HG03060 (cell line): Measurements from ENCODE around the gene TMC8.

ENCODE experiments used
- ATAC-seq: cut with Tn5 transposase; IDR thresholded peaks from one replicate; pipeline ENCODE4 v1.9.1; 2021; ENCODE audit warnings: low read depth, moderate number of reproducible peaks; ENCODE audit not compliant: unreplicated experiment

TMC8 gene

DNA sequence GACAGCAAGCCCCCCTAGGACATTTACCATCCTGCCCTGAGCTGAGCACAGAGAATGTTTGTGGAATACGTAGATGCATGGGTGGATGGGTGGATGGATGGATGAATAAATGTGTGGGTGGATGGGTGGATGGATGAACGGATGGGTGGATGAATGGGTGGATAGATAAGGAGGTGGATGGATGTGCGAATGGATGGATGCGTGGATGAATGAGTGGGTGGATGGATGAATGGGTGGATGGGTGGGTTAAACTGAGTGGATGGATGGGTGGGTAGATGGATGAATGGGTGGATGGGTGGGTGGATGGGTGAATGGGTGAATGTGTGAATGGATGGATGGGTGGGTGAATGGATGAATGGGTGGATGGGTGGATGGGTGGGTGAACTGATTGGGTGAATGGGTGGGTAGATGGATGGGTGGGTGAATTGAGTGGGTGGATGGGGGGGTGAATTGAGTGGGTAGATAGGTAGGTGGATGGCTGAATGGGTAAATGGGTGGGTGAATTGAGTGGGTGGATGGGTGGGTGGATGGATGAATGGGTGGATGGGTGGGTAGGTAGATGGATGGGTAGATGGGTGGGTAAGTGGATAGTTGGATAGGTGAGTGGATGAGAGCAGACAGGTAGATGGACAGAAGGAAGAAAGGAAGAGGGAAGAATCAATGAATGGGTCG, 7.2 kb upstream of the TMC8 start:
- no peak for ATAC-seq

DNA sequence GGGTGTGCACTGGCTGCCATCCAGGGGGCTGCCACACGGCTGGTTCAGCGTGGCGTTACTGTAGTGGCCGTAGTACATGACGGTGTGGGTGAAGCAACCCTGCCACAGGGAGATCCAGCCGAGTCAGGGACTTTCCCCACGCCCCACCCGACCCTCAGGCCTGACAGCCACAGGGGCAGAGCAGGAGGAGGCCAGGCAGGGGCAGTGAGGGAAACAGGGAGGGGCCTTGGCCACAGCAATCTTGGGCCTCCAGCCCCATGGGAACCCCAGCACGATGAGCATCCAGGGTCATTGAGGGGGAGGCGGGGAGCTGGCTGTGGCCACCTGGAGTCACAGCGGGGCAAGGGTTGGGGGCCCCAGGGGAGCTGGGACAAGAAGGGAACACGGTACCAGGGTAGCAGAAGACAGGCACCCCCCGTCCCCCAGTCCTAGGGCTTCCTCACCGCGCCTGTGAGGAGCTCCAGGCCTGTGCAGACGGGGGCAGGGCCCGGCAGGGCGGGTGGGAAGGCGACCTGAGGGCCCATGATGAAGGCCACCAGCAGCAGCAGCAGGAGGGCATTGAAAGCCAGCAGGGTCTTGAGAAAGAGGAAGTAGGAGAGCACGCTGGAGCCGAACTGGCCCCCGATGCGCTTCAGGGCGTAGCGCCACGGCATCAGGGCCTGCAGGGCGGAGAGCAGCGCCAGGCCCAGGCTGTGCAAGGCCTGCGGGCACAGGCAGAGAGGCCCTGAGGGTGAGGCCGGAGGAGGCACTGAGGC, 6.3 kb upstream of the TMC8 start:
- no peak for ATAC-seq

DNA sequence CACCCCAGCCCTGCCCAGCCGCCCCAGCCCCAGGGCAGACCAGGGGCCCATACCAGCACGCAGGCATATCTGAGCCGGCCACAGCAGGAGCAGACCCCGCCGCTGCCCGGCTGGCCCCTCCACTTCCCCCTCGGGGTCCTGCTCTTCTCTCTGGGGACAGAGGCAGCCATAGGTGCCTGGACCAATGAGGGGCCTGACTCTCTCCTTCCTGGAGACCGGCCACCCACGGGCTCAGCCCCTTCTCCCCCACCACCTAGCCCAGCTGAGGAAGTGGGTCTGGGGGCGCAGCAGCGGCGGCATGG, 5.8 kb upstream of the TMC8 start:
- no peak for ATAC-seq

DNA sequence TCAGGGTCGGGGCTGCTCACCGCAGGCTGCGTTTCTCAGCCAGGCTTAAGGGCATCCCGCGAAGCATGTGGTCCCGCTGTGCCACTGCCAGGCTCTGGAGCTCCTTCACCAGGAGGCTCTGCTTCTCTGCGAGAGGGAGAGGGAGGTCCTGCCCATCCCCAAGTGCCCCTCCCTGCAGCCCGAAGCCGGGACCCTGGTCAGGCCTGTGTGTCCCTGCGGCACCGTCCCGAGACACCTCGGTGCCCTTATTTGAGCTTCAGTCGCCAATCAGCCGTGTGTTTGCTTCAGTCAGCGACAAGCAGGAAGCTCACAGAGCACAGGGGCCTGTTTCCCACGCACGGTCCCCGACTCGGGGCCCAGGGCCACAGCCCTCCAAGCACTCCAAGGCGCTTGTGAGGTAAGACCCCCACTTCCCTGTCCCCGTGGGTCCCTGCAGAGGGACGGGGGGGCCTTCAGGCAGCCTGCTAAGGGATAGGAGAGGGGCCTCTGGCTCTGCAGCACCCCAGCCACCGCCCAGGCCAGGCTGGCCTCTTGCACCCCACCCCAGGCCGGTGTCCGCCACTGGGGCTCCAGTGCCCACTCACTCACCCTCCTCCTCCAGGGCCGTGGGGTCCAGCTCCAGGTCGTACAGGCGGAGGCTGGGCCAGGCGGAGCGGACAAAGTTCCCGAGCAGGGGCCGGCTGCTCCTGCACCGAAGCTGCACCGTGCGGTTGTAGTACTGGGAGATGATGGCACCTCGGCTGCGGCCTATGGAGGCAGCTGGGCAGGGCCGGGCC, 5.2 kb upstream of the TMC8 start:
- no peak for ATAC-seq

DNA sequence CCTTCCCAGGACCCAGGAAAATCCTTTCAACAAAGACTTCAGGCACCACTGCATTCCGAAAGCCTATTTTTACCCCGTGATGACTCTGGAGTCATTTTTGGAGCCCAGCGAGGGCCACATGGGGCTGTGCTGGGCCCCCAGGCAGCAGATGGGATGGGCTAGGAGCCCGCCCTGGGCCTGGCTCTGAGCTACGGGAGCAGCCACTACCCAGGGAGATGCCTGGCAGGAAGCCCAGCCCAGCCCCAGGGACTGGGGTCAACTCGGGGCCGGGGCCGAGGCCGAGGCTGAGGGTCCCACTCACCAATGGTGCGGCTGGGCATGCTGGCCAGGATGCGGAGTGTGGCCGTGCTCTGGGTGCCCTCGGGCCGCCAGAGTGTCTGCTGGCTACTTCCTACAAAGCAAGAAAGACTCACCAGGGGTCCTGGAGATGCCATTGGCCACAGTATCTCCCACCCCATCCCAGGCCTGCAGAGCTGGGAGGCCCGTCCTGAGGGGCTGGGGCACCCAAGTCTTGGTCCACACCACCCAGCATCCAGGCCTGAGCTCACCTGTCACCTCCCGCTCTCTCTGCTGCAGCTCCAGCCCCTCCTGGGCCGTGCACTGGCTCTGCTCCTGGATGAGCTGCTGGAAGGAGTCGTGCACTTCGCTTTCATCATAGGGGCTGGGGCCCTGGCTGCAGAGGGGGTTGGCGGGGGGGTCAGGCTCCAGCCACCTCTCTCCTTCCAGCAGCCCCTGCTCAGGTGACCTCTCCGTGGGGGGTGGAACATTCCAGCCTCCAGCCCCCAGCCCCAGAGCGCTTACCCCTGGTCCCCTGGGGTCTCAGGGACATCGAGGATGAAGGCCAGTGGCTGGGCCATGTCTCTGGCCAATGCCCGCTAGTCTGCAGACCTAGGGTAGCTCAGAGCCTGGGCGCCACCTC, 4.3 kb upstream of the TMC8 start:
- no peak for ATAC-seq

DNA sequence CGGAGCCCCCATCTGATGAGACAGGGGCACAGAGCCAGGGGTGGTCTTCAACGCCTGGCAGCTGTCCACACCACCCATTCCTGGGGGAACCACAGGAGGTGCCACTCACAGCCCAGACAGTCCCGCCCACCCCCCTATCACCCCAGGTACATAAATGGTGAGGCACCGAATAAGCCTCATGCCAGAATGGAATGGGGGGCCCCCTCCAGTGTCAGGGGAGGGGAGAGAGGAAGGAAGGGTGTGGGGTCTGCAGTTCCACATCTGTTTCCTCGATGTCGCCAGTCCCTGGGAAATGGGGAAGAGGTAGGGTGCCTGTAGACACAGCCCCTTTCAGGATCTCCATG, 3.7 kb upstream of the TMC8 start:
- no peak for ATAC-seq

DNA sequence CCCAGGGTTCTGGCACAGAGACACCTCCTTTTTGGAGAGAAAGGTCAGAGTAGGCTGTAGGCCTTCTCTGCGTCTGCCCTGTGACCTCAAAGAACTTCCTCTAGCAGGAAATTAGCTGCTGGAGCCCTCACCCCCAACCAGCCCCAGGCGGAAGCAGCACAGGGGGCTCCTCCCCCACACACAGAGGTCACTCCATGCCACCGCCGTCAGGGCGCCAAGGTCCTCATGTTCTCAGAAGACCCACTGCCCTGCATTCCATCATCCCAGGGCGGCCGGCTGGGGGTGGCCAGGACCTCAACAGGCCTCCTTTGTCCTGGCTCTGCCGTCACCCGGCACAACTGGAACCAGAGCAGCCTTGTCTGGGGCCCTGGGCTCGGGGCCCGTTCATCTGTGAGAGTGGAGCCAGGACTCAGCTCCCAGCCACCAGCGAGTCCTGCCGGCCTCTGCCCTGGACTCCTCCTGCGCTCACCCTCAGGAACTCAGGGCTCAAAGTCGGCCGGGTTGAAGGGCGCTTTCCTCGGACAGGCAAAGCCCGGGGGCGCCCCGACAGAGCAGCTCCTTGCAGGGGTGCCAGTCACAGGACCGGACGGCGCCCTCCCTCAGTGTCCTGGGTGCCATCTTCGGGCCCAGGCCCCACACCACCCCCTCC, 3.2 kb upstream of the TMC8 start:
- no peak for ATAC-seq

DNA sequence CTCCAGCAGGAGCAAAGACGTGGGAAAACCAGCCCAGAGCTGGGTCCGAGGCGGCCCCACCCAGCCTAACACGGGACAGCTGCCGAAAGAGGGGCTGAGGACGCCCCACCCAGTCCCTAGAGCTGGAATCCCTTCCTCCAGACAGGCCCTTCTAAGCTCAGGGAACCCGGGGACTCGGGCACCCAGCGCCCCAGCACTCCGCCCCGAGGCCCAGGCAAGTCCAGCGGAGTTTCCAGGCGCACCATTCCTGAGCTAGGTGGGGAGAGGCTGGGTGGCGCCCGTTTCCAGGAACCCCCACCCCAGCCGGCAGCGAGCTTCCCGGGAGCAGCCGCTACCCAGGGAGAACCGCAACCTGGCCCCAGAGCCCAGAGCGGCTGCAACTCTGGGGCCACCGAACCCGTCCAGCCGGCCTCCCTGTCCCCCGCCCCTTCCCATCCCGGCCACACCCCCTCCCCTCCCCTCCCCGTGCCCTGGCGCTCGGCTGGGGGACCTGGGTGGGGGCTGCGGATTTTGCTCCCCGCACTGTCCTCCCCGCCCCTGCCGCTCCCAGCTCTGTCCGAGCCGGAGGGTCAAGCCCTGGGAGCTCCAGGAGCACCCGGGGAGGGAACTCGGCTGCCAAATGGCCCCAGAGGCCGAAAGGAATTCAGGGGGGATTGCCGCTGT, 2.6 kb upstream of the TMC8 start:
- no peak for ATAC-seq

DNA sequence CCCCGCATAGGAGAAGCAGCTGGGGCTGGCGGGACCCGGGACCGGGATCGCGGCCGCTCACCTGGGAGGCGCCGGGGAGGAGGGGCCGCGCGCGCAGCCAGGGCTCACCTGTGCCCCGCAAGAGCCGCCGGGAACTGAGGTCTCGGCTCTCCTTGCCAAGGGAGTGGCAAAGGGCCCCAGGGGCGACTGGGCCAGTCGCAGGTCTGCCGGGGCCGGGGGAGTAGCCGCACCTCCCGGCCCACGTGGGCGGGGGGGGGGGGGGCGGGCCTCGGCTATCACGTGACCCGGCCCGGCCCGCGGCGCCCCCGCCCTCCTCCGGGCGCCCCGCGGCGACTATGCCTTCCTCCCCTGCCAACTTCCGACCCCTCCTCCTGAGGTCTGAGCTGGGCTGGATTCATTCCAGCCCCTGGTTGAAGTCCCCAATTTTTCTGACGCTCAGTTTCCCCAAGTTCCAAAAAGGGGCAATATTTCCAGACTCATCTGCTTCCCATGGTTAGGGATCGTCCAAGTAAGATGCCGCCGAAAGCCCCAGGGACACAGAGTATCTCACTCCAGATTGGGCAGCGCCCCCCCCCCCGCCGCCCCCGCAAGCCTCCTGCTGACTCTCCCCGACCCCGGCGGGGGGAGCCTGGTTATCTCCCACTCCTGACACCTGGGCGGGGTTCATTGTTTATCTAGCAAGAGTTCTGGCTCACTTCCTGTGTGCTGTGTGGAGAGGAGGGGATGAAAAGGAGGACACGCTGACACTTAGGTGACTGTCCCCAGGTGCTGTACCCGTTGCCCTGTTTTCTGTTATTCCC, 1.8 kb upstream of the TMC8 start, which contains the start of gene TMC6:
Gene TMC6 (minus strand): TSS at position 205 of the 800 bp plus-strand sequence. CDS start 1,923 bp downstream, outside the sequence.
- no peak for ATAC-seq

DNA sequence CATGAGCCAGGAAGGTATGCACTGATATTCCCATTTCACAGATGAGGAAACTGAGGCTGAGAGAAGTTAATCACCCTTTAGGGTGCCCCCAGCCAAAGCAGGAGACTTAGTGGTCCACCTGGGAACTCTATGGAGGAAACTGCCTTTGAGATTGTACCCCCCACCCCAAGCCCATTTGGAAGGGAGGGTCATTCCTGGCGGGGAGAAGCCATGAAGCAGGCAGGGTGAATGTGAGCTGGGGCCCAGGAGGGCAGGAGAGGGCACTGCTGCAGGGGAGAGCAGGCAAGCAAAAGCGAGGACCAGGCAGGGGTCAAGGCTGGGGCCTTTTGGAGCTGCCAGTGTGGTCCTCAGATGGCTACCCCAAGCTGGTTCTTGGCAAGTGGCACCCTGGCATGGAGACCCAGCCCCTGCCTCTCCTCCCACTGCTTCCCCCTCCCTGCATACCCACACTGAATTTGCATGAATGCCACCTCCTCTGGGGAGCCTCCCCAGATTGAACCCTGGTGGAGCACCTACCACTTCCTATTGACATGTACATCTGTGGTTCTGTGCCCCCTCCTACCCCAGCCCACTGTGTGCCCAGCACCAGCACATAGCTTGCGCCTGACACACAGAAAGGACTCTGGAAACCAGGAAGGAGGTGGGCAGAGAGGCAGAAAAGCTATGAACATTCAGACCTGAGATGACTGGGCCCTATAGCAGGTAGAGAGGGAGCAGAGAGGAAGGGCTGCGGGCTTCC, 1.1 kb upstream of the TMC8 start:
- ATAC-seq, result no peak

DNA sequence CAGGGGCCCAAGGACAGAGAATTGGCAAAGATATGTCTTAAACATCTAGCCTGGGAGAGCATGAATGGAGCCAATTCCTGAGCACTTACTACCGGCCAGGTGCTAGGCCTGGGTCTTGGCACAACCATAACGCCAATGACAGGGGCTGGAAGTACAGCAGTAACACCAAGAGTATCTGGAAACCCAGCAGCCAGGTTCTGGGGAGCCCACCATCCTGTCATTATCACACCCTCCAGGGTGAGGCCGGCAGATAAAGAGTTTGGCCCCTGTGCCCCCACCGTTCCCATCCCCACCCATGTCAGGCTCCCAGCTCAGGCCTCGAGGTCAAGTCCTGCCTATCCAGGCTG, 508 bp upstream of the TMC8 start:
- ATAC-seq, result no peak

DNA sequence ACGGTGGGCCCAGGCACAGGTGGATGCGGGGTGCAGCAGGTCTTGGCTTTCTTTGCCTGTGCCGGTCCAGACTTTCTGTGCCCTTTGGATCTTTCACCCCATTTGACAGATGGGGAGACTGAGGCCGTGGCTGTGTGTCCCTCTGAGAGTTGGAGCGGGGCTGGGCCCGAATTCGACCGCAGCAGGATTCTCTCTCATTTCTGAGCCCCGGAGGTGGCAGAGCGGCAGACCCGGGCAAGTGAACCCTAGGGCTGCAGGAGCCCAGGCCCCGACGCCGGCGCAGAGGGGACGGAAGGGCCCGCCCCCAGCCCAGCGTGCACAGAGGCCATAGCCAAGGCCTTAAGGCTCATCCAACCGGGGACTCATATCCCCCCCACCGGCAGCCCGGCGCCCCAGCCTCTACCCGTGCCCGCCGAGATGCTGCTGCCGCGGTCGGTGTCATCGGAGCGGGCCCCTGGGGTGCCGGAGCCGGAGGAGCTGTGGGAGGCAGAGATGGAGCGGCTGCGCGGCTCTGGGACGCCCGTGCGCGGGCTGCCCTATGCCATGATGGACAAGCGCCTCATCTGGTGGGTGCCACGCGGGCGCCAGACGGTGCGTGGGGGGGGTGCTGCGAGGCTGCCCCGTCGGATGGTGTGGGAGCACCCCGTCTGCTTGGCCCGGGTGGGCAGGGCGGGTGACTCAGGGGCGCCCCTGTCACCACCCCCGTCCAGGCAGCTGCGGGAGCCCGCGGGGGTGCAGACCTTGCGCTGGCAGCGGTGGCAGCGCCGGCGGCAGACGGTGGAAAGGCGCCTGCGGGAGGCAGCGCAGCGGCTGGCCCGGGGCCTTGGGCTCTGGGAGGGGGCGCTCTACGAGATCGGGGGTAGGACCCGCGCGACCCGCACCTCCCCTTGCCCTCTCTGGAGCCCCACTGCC, 857 bp downstream of the TMC8 start:
- no peak for ATAC-seq

DNA sequence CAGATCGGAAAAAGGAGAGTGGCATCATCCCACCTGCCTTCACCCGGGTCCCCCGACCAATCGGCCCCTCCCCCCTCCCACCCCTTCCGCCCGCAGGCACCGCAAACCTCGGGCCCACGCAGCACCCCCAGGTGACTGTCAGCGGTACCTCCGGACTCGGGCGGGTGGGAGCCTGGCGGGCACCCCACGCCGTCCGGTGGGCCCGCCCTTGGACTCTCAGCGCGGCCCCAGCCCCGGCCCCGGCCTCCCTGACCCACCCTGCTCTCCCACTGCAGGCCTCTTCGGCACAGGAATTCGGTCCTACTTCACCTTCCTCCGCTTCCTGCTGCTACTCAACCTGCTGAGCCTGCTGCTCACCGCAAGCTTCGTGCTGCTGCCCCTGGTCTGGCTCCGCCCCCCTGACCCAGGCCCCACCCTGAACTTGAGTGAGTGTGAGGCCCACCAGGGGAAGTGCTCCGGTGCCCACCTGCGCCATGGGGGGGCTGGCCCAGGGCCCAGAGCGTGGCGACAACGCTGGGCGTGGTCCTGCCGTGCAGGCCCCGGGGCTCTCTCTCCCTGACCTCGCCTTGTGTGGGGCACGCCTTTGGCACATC, 1.6 kb downstream of the TMC8 start:
- ATAC-seq, result no peak

DNA sequence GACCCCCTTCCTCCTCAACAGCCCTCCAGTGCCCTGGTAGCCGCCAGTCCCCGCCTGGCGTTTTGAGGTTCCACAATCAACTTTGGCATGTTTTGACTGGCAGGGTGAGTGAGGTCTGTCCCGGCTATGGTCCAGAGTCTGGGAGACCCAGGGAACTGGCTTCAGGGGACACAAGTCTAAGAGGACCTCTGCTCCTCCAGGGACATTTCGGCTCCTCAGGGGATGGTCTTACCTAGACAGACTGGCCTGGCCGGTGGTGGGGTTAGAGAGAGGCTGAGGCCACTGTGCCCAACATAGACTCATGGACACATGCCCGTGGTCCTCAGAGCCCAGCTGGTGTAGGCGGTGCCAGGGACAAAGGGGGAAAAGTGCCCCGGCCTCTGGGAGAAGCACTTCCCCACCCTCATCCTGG, 2.2 kb downstream of the TMC8 start:
- ATAC-seq, result no peak

DNA sequence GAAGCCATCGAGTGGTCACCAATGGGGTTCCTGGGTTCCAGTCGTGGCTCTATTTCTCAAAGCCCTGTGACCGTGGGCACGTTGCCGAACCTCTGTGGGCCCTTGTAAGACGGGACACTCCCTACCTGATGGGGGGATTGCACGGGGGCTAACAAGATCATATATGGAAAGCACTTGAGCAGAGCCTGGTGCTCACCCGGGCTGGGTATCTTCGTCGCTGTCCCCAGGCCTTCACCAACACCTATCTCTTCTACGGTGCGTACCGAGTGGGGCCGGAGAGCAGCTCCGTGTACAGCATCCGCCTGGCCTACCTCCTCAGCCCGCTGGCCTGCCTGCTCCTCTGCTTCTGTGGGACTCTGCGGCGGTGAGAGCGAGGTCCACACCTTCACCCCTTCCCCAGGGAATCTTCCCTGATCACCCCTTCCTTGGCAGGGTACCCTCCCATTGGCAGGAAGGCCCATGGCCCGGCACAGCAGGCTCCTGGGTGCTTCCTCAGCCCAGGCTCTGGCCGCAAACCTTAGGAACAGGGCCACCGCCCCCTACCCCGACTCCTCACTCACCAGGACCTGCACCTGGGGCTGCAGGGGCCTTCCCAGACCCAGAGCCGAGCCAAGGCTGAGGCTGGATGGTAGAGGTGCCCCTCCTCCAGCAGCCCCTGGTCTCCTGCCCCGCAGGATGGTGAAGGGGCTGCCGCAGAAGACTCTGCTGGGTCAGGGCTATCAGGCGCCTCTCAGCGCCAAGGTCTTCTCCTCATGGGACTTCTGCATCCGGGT, 2.8 kb downstream of the TMC8 start:
- ATAC-seq, result no peak
